ENCODE measurements around the gene OR2T35.

OR2T35 gene

DNA sequence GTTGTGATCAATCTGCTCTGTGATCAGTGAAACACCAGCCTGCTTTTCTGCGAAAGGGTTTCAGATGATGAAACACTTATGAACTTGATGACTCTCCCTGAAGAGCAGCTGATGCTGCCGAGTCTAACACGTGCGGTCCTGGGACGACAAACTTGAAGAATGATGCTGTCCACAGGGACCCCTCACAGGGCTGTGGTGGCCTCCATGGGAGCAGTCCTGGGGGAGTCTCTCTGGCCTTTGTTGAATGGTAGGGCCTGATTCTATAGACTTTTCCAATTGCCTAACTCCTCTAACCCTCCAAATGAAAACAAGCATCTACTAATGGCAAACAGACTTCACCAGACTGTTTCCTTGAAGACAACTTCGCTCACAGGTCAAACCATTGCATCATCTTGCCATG is 47.5 kb downstream of the OR2T35 start, which contains the start of gene OR2T10:
Gene OR2T10 (minus strand): TSS at position 112 of the 400 bp plus-strand sequence. CDS start 3,932 bp downstream, outside the sequence.
- no peaks in the 10 kb centered on the region for H3K36me3 Mint-ChIP-seq (ENCODE audit: low read depth)
- no peaks in the 10 kb centered on the region for H3K9me3 Mint-ChIP-seq
- H3K4me3 Mint-ChIP-seq, result no peak within 1 kb of the TSS
- peaks cover 8% of the 10 kb centered on the region for H3K4me1 Mint-ChIP-seq (ENCODE audit: low read depth)
- no peaks in the 10 kb centered on the region for H3K27me3 Mint-ChIP-seq
- H3K27ac Mint-ChIP-seq, result peak within 1 kb of the TSS; percentile 38

DNA sequence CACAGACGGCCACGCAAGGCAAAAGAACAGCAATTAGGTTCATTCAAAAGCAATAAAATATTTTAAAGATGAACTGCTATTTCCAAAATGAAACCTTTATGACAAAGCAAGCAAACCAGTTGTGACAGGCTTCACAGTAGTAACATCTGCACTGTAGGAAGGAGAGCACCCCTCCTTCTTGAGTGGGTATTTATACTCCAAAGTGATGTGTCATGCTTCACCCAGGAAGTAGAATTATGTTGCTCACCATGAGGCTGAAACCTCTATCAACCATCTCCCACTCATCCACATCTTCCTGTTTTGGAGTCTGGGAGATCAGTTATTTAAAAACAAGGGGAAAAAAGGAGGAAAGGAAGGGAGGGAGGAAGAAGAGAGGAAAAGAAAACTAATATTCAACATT is 48.5 kb downstream of the OR2T35 start:
- H3K36me3 Mint-ChIP-seq (ENCODE audit: low read depth), result no peaks in the 10 kb centered on the region
- H3K27ac Mint-ChIP-seq, result peak overlapping the region; percentile 38
- no peak overlapping the region for H3K4me3 Mint-ChIP-seq
- peaks cover 8% of the 10 kb centered on the region for H3K4me1 Mint-ChIP-seq (ENCODE audit: low read depth)
- H3K27me3 Mint-ChIP-seq, result no peaks in the 10 kb centered on the region
- no peaks in the 10 kb centered on the region for H3K9me3 Mint-ChIP-seq

DNA sequence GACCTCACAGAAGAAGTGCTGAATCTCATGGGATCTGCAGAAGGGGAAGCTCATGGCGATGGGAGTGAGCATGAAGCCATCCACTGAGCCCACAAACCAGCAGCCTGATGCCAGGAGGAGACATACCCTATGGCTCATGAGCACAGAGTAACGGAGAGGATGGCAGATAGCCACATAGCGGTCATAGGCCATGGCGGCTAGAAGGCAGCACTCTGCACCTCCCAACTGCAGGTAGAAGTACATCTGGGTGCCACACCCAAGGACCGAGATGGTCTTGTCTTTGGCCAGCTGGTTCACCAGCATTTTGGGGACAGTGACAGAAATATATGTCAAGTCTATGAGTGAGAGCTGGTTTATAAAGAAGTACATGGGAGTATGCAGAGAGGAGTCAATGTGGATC is 51.9 kb downstream of the OR2T35 start:
- no peak overlapping the region for H3K4me3 Mint-ChIP-seq
- no peaks in the 10 kb centered on the region for H3K27me3 Mint-ChIP-seq
- H3K27ac Mint-ChIP-seq, result no peak overlapping the region
- H3K4me1 Mint-ChIP-seq (ENCODE audit: low read depth), result peaks cover 8% of the 10 kb centered on the region
- H3K9me3 Mint-ChIP-seq, result no peaks in the 10 kb centered on the region
- no peaks in the 10 kb centered on the region for H3K36me3 Mint-ChIP-seq (ENCODE audit: low read depth)

DNA sequence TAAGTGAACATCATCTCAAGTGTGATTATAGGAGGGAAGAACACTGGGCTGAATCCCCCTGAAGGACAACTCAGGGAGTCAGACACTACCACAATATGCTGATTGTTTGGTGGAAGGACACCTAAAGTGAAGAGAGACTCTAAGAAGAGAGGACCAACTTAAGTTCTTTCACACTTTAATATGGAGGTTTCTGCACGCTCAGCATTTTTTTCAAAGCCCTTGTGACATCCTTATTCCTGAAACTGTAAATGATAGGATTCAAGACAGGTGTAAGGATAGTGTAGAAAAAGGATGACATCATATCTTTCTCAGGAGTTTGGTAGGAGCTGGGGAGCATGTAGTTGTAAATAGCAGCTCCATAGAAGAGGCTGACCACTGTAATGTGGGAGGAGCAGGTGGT is 52.4 kb downstream of the OR2T35 start:
- Mint-ChIP-seq H3K4me1 (ENCODE audit: low read depth) (peaks cover 8% of the 10 kb centered on the region), H3K27me3 (no peaks in the 10 kb centered on the region), H3K27ac (no peak overlapping the region), H3K4me3 (no peak overlapping the region), H3K36me3 (ENCODE audit: low read depth) (no peaks in the 10 kb centered on the region), H3K9me3 (no peaks in the 10 kb centered on the region)

DNA sequence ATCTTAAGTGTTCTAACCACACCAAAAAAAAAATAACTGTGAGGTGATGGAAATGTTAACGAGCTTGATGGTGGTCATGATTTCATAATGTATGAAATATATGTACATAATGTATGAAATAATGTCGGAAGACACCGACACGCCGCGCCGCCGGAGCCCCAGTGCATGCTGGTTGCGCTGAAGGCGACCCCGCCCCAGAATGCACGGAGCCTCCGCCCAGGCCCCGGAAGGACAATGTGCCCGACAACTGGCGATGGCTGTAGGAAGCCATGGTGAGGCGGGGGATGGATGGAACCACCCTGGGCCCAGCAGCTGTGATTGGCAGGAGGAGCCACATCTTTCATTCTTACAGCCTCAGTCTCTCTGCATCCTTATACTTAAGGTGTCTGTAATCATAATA is 55.0 kb downstream of the OR2T35 start:
- Mint-ChIP-seq H3K27ac (no peak overlapping the region), H3K4me1 (ENCODE audit: low read depth) (no peaks in the 10 kb centered on the region), H3K4me3 (no peak overlapping the region), H3K27me3 (no peaks in the 10 kb centered on the region), H3K36me3 (ENCODE audit: low read depth) (no peaks in the 10 kb centered on the region), H3K9me3 (no peaks in the 10 kb centered on the region)

DNA sequence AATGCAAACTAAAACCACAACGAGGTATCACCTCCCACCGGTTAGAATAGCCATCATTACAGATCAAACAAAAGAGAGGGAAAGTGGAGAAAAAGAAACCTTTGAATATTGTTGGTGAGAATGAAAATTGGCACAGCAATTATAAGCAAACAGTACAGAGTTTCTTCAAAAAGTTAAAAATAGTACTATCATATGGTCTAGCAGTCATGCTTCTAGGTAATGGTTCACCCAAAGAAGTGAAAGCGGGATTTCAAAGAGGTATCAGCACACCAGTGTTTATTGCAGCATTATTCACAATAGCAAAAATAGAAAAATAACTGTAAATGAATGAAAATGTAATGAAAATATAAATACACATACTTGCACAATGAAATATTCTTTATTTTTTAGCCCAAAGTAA is 55.7 kb downstream of the OR2T35 start:
- H3K4me3 Mint-ChIP-seq, result no peak overlapping the region
- H3K27me3 Mint-ChIP-seq, result no peaks in the 10 kb centered on the region
- H3K27ac Mint-ChIP-seq, result no peak overlapping the region
- no peaks in the 10 kb centered on the region for H3K4me1 Mint-ChIP-seq (ENCODE audit: low read depth)
- H3K36me3 Mint-ChIP-seq (ENCODE audit: low read depth), result no peaks in the 10 kb centered on the region
- H3K9me3 Mint-ChIP-seq, result no peaks in the 10 kb centered on the region

Measured in stimulated activated naive CD8-positive, alpha-beta T cell treated with anti-CD3 and anti-CD28 coated beads, Interleukin-15, Interleukin-2, amounts not matched to agents 100 ng/mL and 50 ng/mL, for 24 hours (primary cell).